Measurements from ENCODE around the gene DHRSX. TPM values are rescaled to one million over a fixed set of nuclear protein-coding genes. Genes with fewer than 3 reads are reported as not detected.

DHRSX gene
- total and polyA plus RNA-seq, 10 of the 15 experiments (the other 5 are each of a cell fraction or from before 2014, with no cell fraction given), result 1.7 to 39.5 (median 16.5) TPM

- SMC1A ChIA-PET (ENCODE audit: uncharacterized antibody, unreplicated experiment), result no interaction called here
- BruUV-seq (replicated peaks), result no TSS peak
Measured at GRCh38 chrX:2371026-2371711, 129.6 kb downstream of the DHRSX start.

More at GRCh38 chrX:2371026-2371711, 129.6 kb downstream of the DHRSX start:
- no peak overlapping the region for H3K9ac ChIP-seq (ENCODE audit: control insufficient read depth, insufficient read depth, low read length)
- no peak overlapping the region for H3K4me2 ChIP-seq (ENCODE audit: control insufficient read depth, insufficient read depth)
- no peak for TF ChIP-seq CEBPZ (IDR thresholded peaks at IDR 0.05; ENCODE audit: low read depth, low read length)
- no peak for TF ChIP-seq ELK1 (IDR thresholded peaks at IDR 0.05; ENCODE audit: low read depth, low read length)
- no peak for TF ChIP-seq SMAD1 (IDR thresholded peaks at IDR 0.05; ENCODE audit: low read depth, partially characterized antibody)
- no peak for TF ChIP-seq MLLT1 (IDR thresholded peaks at IDR 0.05)
- TF ChIP-seq BACH1 (IDR thresholded peaks at IDR 0.05; ENCODE audit: borderline replicate concordance), result no peak
- TF ChIP-seq IRF5 (IDR thresholded peaks at IDR 0.05; ENCODE audit: borderline replicate concordance), result no peak
- H3K9me3 ChIP-seq (replicated peaks; ENCODE audit: control insufficient read depth, insufficient read depth, low read length), result no peaks in the 10 kb centered on the region; the same call in 2 of the 3 replicates
- no peaks in the 10 kb centered on the region for H3K79me2 ChIP-seq (ENCODE audit: control insufficient read depth, insufficient read depth, low read length)
- FAIRE-seq (no peak), DNase-seq (ENCODE audit: low read depth, low spot score) (no peak), ATAC-seq (no peak)
- no peak overlapping the region for H2AFZ ChIP-seq (ENCODE audit: control insufficient read depth, low read depth, low read length)
- intact Hi-C loops (cut with micrococcal nuclease; ENCODE audit: unreplicated experiment) (no loop called here), in situ Hi-C loops (cut with MboI) (no loop called here)
- ChIA-PET RAD21 (ENCODE audit: unreplicated experiment) (no interaction called here), CTCF (no interaction called here), POLR2A (no interaction called here)
- no peak overlapping the region for H3K4me3 ChIP-seq
- no peaks in the 10 kb centered on the region; a peak in 1 of 4 replicates for H3K36me3 ChIP-seq (ENCODE audit: control insufficient read depth in 2 of 2, insufficient read depth in 2 of 2, low read length in 1 of 2)
- no peaks in the 10 kb centered on the region for H3K27me3 ChIP-seq (replicated peaks in 1 of 2; ENCODE audit: control insufficient read depth in 2 of 2, insufficient read depth in 2 of 2, low read length in 1 of 2)
- no peak overlapping the region for H3K27ac ChIP-seq (ENCODE audit: control insufficient read depth, insufficient read depth)
- H4K20me1 ChIP-seq (ENCODE audit: control insufficient read depth, insufficient read depth), result no peaks in the 10 kb centered on the region
- no peaks in the 10 kb centered on the region for H3K4me1 ChIP-seq (ENCODE audit: control insufficient read depth, insufficient read depth, low read length)
- 84% methylated on average over 19 of the region's 20 CpGs for WGBS (ENCODE audit: insufficient coverage, insufficient replicate concordance, low lambda C conversion rate, missing lambda C conversion rate)
